Body of pancreas (tissue), 4 donors: ENCODE results near the gene KDM4C.

Experiments
- POLR2A ChIP-seq, 3 donors: fragments of 450-650 bp; IDR thresholded peaks; one replicate each; pipeline ENCODE4 v1.6.1; 2016; ENCODE audit warnings: antibody characterized with exemption in 3 of 3, mild to moderate bottlenecking in 2 of 3
- TF ChIP-seq, protein P1 (sequence below), 7 experiments: fragments of 450-650 bp in 4 of 7; fragments of 200-600 bp in 3 of 7; sonication (generic) in 3 of 7; IDR thresholded peaks; one replicate each; pipeline ENCODE4 v1.5.1; 2016 to 2019; ENCODE audit warnings: antibody characterized with exemption in 7 of 7

- TF ChIP-seq POLR2A (IDR thresholded peaks at IDR 0.05), result no peak
- TF ChIP-seq, protein P1, sequence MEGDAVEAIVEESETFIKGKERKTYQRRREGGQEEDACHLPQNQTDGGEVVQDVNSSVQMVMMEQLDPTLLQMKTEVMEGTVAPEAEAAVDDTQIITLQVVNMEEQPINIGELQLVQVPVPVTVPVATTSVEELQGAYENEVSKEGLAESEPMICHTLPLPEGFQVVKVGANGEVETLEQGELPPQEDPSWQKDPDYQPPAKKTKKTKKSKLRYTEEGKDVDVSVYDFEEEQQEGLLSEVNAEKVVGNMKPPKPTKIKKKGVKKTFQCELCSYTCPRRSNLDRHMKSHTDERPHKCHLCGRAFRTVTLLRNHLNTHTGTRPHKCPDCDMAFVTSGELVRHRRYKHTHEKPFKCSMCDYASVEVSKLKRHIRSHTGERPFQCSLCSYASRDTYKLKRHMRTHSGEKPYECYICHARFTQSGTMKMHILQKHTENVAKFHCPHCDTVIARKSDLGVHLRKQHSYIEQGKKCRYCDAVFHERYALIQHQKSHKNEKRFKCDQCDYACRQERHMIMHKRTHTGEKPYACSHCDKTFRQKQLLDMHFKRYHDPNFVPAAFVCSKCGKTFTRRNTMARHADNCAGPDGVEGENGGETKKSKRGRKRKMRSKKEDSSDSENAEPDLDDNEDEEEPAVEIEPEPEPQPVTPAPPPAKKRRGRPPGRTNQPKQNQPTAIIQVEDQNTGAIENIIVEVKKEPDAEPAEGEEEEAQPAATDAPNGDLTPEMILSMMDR (IDR thresholded peaks at IDR 0.05), result no peak
Observed at GRCh38 chr9:7180247-7180646, 422.5 kb downstream of the KDM4C start.
